ENCODE measurements around the gene COL6A5. TPM values are rescaled to one million over a fixed set of nuclear protein-coding genes. Genes with fewer than 3 reads are reported as not detected.
"Not testable (repeated sequence)": the region's sequence is repeated elsewhere in the genome, so short reads cannot be mapped to it uniquely, and the experiment has no call there.

The COL6A5 gene
- total RNA-seq, 4 donors from 2014 or later, result 0.04 TPM; not detected in 3

- Histone ChIP-seq H3K4me3 (no peak overlapping the region), H3K9me3 (no peaks in the 10 kb centered on the region), H3K27ac (no peak overlapping the region), H3K36me3 (no peaks in the 10 kb centered on the region), H3K27me3 (no peaks in the 10 kb centered on the region), H3K4me1 (no peaks in the 10 kb centered on the region)
- no peak for ATAC-seq
- TF ChIP-seq POLR2A (IDR thresholded peaks at IDR 0.05) (no peak), POLR2AphosphoS5 (IDR thresholded peaks at IDR 0.05) (no peak), CTCF (IDR thresholded peaks at IDR 0.05) (no peak), EP300 (IDR thresholded peaks at IDR 0.05) (no peak)
- WGBS, 2 donors (ENCODE audit: low coverage in 1 of 2), result 39 to 46% methylated on average over 2 of the region's 2 CpGs
Measured at GRCh38 chr3:130395331-130395730, 49.9 kb downstream of the COL6A5 start.

- H3K27me3 ChIP-seq, result no peaks in the 10 kb centered on the region
- no peak for ATAC-seq
- H3K27ac ChIP-seq, result no peak overlapping the region
- 40 to 51% methylated on average over 1 to 2 of the region's 2 CpGs for WGBS, 2 donors (ENCODE audit: low coverage in 1 of 2)
- no peaks in the 10 kb centered on the region for H3K4me1 ChIP-seq
- H3K4me3 ChIP-seq, result no peak overlapping the region
- H3K9me3 ChIP-seq, result no peaks in the 10 kb centered on the region
- TF ChIP-seq CTCF (IDR thresholded peaks at IDR 0.05) (no peak), POLR2AphosphoS5 (IDR thresholded peaks at IDR 0.05) (no peak), POLR2A (IDR thresholded peaks at IDR 0.05) (no peak), EP300 (IDR thresholded peaks at IDR 0.05) (no peak)
- H3K36me3 ChIP-seq, result no peaks in the 10 kb centered on the region
Measured at GRCh38 chr3:130395916-130396315, 50.4 kb downstream of the COL6A5 start.

- Histone ChIP-seq H3K4me3 (no peak overlapping the region), H3K27ac (no peak overlapping the region), H3K36me3 (no peaks in the 10 kb centered on the region), H3K27me3 (peaks cover 15% of the 10 kb centered on the region), H3K4me1 (no peaks in the 10 kb centered on the region), H3K9me3 (peaks cover 0 to 6% (median 0%) of the 10 kb centered on the region in 3 donors)
- no peak for TF ChIP-seq POLR2AphosphoS5 (IDR thresholded peaks at IDR 0.05)
- TF ChIP-seq EP300 (IDR thresholded peaks at IDR 0.05), result no peak
- TF ChIP-seq CTCF (IDR thresholded peaks at IDR 0.05), result no peak
- no peak for TF ChIP-seq POLR2A (IDR thresholded peaks at IDR 0.05)
- no peak for ATAC-seq
Measured at GRCh38 chr3:130404401-130404800, 58.9 kb downstream of the COL6A5 start.

- H3K27me3 ChIP-seq, result peaks cover 15% of the 10 kb centered on the region
- H3K4me1 ChIP-seq, result no peaks in the 10 kb centered on the region
- 57 to 83% methylated on average over 3 of the region's 3 CpGs for WGBS, 2 donors (ENCODE audit: low coverage in 1 of 2)
- no peak for TF ChIP-seq POLR2A (IDR thresholded peaks at IDR 0.05)
- no peak for TF ChIP-seq POLR2AphosphoS5 (IDR thresholded peaks at IDR 0.05)
- TF ChIP-seq EP300 (IDR thresholded peaks at IDR 0.05), result no peak
- no peak for TF ChIP-seq CTCF (IDR thresholded peaks at IDR 0.05)
- no peaks in the 10 kb centered on the region for H3K36me3 ChIP-seq
- no peak overlapping the region for H3K27ac ChIP-seq
- no peak overlapping the region for H3K4me3 ChIP-seq
- H3K9me3 ChIP-seq, result peaks cover 0 to 6% (median 0%) of the 10 kb centered on the region in 3 donors
- no peak for ATAC-seq
Measured at GRCh38 chr3:130405956-130406355, 60.5 kb downstream of the COL6A5 start.

GRCh38 chr3:130408253-130408652 is 62.8 kb downstream of the COL6A5 start:
- peaks cover 14% of the 10 kb centered on the region for H3K27me3 ChIP-seq
- not testable (repeated sequence) for H3K9me3 ChIP-seq, ATAC-seq, H3K27ac ChIP-seq, H3K4me1 ChIP-seq, H3K4me3 ChIP-seq, H3K36me3 ChIP-seq
- WGBS, 2 donors (ENCODE audit: low coverage in 1 of 2), result 59 to 75% methylated on average over 4 to 7 of the region's 10 CpGs

GRCh38 chr3:130411320-130411719 is 65.8 kb downstream of the COL6A5 start:
- TF ChIP-seq CTCF (IDR thresholded peaks at IDR 0.05), result no peak
- no peak for TF ChIP-seq EP300 (IDR thresholded peaks at IDR 0.05)
- no peak for TF ChIP-seq POLR2AphosphoS5 (IDR thresholded peaks at IDR 0.05)
- TF ChIP-seq POLR2A (IDR thresholded peaks at IDR 0.05), result no peak
- Histone ChIP-seq H3K27me3 (no peaks in the 10 kb centered on the region), H3K9me3 (peaks cover 0 to 6% (median 0%) of the 10 kb centered on the region in 3 donors), H3K4me3 (no peak overlapping the region), H3K36me3 (no peaks in the 10 kb centered on the region), H3K4me1 (no peaks in the 10 kb centered on the region), H3K27ac (no peak overlapping the region)
- no peak for ATAC-seq

Data from gastroesophageal sphincter (tissue), 4 donors.